Head of caudate nucleus (tissue), 42 donors: Measurements from ENCODE around the gene IQCE.
A peak's percentile ranks its signal among the peaks of the same experiment; 100 is the strongest.
"Not testable (repeated sequence)": the region's sequence is repeated elsewhere in the genome, so short reads cannot be mapped to it uniquely, and the experiment has no call there.

ENCODE experiments used
- DNase-seq, 42 donors: peaks; one replicate each; pipeline versions ENCODE4 v3.0.0 to v3.0.0-alpha.2; 2020 to 2021; ENCODE audit warnings: mixed read lengths in 7 of 42
- intact Hi-C: fragments of 100-400 bp; cut with DNase I; formaldehyde crosslinking; loops from one replicate; pipeline ENCODE4 v1.15.0; 2022

IQCE gene

DNA sequence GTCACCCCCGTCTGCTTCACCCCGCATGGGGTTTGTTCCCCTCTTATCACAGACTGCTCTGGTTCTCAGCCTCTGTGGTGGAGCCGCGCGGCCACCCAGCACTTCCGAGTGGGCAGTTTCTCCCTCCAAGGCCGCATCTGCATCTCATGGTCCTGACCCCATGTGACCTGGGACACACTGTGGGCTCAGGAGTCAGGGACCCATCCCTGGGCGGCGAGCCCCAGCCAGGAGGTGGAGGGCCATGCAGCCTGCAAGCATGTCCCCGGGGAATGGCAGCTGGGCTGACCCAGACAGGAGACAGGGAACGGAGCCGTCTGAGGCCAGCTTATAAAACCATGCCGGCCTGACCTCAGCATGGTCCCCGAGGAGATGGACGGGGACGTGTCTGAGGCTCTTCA lies 47.8 kb downstream of the IQCE start:
- DNase-seq = no peak
- intact Hi-C loops = no loop called here

DNA sequence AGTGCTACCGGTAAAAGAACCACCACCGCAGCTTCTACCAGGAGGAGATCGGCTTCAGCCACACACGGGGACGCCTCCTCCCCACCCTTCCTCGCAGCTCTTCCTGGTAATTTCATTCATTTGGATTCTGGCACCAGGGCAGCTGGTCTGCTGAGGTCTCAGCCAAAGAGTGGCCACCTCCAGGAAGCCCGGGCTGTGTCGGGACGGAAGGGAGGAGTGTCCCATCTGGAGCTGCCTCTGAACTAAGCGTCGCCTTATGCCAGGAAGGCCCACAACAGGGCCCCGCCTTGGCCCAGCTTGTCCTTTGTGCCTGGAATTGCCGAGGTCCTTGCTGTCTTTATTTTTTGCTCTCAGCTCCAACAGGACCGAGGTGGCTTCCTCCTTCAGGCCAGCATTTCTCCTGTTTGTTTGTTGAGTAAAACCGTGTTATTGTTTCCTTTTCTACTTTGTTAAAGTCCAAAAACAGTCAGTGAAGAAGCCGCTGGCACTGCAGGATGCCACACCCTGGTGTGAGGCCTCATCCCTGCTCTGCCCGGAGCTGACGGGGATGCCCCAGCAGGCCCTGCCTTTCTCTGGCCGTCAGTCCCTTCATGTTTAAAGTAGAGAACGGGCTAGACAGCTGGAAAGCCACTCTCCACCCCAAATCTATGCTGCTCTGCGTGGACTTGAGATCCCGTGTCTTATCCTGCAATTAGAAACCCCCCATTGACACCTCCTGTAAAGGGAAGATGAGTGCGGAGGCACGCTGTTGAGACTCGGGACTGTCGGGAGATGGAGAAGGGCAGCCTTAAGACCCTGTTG lies 48.5 kb downstream of the IQCE start:
- intact Hi-C loops = no loop called here

GRCh38 chr7:2607923-2608904 lies 49.4 kb downstream of the IQCE start:
- DNase-seq = no peak
- intact Hi-C loops = no loop called here

More for the DNA sequence above, 48.5 kb downstream of the IQCE start:
- DNase-seq = peak in 1 of 42 donors; percentile 28

DNA sequence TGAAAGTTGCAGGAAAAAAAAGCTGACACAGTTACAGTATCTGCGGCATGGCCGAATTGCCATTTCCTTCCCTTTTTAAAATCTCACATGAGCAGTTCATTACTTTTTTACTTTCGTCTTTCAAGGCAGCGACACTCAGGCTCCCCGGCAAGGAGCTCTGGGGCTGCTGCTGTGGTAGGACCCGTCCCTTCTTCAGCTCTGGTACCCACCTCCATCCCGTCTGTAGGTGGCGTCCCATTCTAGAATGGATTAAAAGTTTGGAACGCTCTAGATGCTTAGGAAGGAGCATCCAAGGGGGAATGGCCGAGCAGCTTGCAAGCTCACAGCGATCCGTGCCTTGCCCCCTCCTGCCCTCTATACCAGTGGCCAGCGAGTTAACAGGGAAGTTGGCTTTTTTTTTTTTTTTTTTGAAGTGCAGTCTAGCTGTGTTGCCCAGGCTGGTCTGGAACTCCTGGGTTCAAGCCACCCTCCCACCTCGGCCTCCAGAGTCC lies 50.2 kb downstream of the IQCE start:
- intact Hi-C loops = no loop called here
- peak in 3 of 42 donors; percentile 44 to 58 (median 48) for DNase-seq

- intact Hi-C loops, DNase-seq: not testable (repeated sequence)
These were observed 50.9 kb downstream of the IQCE start for GRCh38 chr7:2609646-2610045.

DNA sequence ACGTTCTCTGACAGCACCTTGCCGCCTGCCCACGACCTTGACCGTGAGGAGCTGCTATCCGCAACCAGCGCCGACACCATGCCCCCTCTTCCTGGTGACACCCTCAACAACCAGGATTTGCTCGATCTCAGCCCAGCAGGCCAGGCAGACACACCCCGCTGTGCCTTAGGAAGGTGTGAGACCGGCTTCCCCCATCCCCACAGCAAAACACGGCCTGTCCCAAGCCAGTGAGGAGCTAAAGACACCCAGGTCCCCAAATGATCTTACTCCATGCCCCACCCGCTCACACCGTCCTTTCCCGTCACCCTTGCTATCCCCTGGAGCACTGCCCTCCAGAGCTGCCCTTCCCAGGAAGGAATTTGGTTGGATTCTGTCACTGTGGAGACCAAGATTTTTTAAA lies 51.7 kb downstream of the IQCE start:
- DNase-seq = no peak
- intact Hi-C loops = no loop called here

- intact Hi-C loops = no loop called here
- no peak for DNase-seq
These were observed 52.1 kb downstream of the IQCE start for GRCh38 chr7:2610898-2611297.

GRCh38 chr7:2611401-2611800 lies 52.6 kb downstream of the IQCE start:
- intact Hi-C loops = no loop called here

DNA sequence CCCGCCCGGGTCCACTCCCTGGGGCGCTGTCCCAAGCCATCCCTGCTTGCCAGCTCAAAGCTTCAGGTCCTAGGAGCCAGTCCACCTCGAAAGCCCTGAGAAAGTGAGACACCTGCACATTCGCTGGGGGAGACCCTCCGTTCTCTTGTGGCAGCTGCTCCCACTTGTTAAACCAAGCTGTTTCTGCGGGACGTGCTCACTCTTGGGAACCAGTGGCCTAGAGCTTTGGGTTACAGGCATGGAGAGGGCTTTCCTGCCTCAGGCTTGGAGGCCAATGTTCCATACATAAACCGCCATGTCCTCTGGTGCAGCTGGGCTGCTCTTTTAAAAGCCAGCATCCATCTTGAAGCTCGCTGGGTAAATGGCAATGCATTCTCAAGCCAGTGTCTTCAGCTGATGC lies 53.1 kb downstream of the IQCE start:
- intact Hi-C loops = no loop called here
- DNase-seq = no peak

More at GRCh38 chr7:2611401-2611800, 52.6 kb downstream of the IQCE start:
- DNase-seq = no peak

DNA sequence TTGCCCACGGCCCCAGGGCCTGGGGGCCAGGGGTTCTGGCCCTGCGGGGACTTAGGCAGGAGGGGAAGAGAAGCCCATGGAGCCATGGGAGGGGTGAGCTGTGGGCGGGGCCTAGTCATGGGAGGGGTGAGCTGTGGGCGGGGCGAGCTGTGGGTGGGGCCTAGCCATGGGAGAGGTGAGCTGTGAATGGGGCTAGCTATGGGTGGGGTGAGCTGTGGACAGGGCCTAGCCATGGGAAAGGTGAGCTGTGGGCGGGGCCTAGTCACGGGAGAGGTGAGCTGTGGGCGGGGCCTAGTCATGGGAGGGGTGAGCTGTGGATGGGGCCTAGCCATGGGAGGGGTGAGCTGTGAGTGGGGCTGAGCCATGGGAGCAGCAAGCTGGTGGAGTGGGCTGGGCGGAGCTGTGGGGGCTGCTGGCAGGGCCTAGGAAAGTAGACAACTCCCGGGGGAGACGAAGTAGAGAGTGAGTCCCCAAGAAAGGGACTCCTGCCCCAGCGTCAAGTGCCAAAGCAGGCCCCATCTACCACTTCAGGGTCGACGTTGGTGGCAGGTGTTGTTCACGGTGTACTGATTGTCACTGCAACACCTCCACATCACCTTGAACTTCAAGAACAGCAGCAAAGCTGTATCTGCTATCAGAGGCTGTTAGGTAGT lies 53.8 kb downstream of the IQCE start:
- DNase-seq = peak in 3 of 42 donors; percentile 38 to 58 (median 46)
- intact Hi-C loops = no loop called here

- intact Hi-C loops = no loop called here
- no peak for DNase-seq
These were observed 54.5 kb downstream of the IQCE start for GRCh38 chr7:2613098-2613930.

- DNase-seq = peak in 19 of 42 donors; percentile 32 to 82 (median 56)
- intact Hi-C loops = no loop called here
These were observed 55.3 kb downstream of the IQCE start for GRCh38 chr7:2613931-2614600.

DNA sequence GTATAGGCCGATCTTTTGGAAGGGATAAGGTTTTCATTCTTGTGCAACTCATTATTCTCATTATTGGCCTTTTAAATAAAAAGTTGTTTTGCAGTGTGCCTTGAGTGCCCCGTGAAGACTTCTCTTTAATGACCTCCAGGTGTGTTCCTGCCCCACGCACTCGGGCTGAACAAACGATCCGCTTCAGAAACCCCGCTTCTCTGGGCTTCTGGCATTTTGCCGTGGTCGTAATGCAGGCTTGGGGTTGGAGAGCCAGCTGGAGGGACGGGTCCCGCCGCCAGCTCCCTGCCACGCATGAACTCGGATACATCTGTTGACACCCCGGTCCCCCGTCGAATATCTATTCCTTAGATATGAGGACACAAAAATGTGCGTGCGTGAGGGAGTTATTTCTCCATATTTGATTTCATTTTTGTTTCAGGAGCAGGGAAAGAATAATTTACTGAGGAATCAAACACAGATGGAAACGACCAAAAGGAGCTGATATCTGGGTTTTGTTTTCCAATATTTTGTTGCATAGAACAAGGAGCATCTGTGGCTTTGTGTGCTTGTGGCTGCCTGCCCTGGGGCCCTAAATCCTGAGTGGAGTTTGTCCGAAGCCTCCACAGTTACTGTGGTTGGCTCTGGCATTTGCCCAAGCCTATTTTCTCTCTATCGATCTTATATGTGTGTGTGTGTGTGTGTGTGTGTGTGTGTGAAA lies 56.0 kb downstream of the IQCE start:
- intact Hi-C loops = no loop called here
- DNase-seq = peak in 3 of 42 donors; percentile 39 to 67 (median 40)

GRCh38 chr7:2616387-2617324 lies 57.9 kb downstream of the IQCE start:
- peak in 23 of 42 donors; percentile 34 to 86 (median 67) for DNase-seq
- intact Hi-C loops = no loop called here

DNA sequence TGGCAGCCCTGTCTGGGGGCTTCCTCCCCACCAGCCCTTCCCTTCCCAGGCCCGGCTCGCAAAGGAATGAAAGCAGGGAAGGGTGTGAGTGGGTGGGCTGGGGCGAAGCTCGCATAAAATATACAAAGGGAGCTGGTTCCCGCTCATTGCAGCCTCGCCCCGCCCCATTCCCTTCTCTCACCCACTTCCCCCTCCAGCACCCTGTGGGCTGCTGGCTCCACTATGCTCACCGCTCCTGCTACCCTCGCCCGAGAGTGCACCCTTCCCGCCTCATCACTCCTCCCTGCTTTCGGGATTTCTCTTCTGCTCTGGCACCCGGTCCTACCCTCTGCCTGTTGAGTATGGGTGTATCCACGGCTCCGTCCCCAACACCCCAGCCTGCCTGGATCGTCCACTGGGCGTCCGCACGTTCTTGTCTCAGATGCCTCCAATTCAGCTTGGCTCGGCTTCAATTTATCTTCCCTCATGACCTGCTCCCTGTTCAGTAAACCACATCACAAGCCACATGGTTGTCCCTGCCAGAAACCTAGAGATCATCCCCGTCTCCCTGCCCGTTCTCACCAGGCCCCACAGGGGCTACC lies 58.6 kb downstream of the IQCE start:
- intact Hi-C loops = no loop called here
- peak in 17 of 42 donors; percentile 39 to 82 (median 55) for DNase-seq

DNA sequence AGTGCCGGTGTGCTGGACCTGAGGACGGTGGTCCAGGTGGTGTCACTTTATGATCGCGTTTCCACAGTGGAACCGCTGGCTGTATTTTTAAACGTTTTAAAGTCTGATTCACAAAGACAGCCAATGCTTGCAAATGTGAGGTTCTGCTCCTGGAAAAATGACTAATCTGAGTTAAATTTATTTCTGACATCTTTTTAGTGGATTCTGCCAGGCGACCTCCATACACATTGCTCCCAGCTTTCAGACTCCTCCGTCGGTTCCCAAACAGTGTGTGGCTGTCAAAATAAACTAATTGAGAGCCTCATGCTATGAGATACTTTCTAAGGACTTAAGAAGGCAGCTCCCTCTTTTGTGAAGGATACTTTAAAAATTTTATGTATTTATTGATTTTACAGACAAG lies 60.3 kb downstream of the IQCE start:
- intact Hi-C loops = no loop called here
- peak in 3 of 42 donors; percentile 50 to 70 (median 54) for DNase-seq
